Measurements from ENCODE around the gene ZSCAN9.

The ZSCAN9 gene

DNA sequence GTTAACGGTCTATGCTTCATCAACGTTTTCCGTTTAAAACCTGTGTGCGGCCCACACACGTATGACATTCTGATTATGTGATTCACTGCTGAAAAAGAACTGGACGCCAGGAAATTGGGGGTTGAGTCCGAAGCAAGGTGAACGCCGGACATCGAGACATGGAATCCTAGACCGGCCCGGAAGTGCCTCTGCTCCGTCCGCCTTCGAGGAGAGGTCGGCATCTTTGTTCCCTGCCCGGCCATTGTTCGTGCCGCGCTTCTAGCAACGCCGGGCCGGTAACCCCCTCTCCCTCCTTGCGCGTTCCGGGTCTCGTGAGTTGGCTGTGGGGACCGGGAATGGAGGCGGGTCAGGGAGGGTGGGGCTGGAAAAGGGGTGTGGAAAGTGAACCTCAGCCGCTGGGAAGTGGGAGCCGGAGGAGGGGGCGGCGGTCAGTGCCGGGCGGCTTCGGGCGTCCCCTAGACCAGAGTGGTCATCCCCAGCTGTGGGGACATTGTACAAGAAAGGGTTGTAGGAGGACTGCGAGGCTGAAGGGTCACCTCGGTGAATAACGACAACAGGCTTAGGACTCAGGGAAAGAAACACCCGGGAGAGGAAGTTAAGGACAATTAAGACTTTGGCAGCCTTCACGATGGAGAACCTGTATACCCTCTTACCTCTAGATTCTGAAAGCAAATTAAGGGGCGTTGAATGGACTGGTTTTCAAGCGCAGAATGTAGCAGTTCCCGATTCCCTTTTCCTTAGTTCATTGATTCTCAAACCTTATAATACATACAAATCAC is at the start of gene ZSCAN9:
TSS of gene ZSCAN9 (plus strand) at position 220 of the 779 bp plus-strand sequence. CDS start 1,810 bp downstream, outside the sequence.
- DNase-seq (ENCODE audit: low read depth), result peak; percentile 78
- peak within 1 kb of the TSS; percentile 72 for H3K4me3 ChIP-seq (ENCODE audit: low read depth, low read length)
- in situ Hi-C loops (cut with HindIII; ENCODE audit: low sequenced_read_pairs), result no loop called here
- TF ChIP-seq CTCF (IDR thresholded peaks at IDR 0.05; ENCODE audit: low read depth, low read length, missing control alignments), result no peak

DNA sequence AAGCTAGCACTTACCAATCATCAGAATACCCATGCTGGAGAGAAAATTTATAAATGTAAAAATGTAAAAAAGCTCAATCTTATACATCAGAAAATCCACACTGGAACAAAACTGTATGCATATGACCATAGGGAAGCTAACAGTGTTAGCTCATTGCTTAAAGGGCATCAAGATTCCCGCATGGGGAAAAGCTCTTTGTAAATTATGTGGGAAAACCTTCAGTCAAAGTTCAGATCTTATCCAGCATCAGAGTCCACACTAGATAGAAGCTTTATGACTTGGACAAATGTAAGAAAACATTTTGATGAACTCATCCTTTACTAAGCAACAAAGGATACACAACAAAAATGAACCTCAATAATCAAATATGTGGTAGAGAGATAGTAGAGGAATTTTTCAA is 48.7 kb upstream of the ZSCAN9 start:
- H3K4me3 ChIP-seq (ENCODE audit: low read depth, low read length), result no peak overlapping the region
- in situ Hi-C loops (cut with HindIII; ENCODE audit: low sequenced_read_pairs), result no loop called here
- no peak for DNase-seq (ENCODE audit: low read depth)
- TF ChIP-seq CTCF (IDR thresholded peaks at IDR 0.05; ENCODE audit: low read depth, low read length, missing control alignments), result no peak

DNA sequence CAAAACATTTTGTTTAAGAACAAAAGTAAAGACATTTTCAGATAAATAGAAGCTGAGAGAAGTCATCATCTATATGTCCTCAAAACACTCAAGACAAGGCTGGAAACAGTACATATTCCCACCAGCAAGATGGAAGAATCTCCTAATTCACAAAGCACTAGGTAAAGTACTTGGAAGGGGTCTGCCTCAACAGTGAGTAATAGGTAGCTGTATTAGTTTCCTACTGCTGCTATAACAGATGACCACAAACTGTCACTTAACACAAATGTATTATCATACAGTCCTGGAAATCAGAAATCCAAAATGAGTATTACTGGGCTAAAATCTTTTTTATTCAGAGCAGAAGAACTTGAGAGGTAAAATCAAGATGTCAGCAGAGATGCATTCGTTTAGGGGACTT is 42.8 kb upstream of the ZSCAN9 start:
- in situ Hi-C loops (cut with HindIII; ENCODE audit: low sequenced_read_pairs), result no loop called here
- H3K4me3 ChIP-seq (ENCODE audit: low read depth, low read length), result no peak overlapping the region
- TF ChIP-seq CTCF (IDR thresholded peaks at IDR 0.05; ENCODE audit: low read depth, low read length, missing control alignments), result no peak
- no peak for DNase-seq (ENCODE audit: low read depth)

DNA sequence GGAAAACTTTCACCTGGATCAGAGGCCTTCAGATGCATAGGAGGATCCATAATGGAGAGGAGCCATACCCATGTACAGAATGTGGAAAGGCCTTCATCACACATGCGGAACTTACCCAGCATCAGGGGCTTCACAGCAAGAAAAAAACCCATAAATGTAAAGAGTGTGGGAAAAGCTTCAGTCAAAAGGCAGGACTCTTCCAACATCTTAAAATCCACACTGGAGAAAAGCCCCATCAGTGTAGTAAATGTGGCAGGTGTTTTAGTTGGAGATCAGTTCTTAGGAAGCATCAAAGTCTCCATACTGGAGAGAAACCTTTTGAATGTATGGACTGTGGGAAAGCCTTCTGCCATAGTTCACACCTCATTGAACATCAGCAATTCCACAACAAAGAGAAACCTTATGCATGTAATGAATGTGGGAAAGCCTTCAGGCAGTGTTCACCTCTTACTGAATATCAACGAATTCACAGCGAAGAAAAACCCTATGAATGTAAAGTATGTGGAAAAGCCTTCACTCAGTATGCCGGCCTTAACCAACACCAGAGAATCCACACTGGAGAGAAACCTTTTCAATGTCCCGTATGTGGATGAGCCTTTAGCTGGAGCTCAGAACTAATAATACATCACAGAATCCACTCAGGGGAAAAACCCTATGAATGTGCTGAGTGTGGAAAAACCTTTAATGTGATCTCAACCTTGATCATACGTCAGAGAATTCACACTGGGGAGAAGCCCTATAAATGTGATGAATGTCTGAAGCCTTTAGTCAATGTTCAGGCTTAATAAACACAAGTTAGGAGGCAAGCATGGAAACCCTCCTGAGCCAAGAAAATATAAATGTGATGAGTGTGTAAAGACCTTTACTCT is 36.7 kb upstream of the ZSCAN9 start:
- DNase-seq (ENCODE audit: low read depth), result no peak
- no peak for TF ChIP-seq CTCF (IDR thresholded peaks at IDR 0.05; ENCODE audit: low read depth, low read length, missing control alignments)
- in situ Hi-C loops (cut with HindIII; ENCODE audit: low sequenced_read_pairs), result no loop called here
- H3K4me3 ChIP-seq (ENCODE audit: low read depth, low read length), result no peak overlapping the region

DNA sequence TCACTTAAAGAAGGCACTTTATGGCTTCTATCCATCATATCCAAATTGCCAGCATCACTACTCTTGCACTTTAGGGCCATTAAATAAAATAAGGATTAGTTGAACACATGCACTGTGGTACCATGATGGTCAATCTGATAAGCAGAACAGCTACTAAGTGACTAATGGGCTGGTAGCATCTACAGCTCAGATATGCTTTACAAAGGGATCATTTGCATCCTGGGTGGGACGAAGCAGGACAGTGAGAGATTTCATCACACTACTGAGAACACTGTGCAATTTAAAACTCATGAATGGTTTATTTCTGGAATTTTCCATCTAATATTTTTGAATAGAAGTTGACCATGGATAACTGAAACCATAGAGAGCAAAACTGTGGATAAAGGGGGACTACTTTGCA is 25.1 kb upstream of the ZSCAN9 start:
- DNase-seq (ENCODE audit: low read depth), result no peak
- no peak overlapping the region for H3K4me3 ChIP-seq (ENCODE audit: low read depth, low read length)
- TF ChIP-seq CTCF (IDR thresholded peaks at IDR 0.05; ENCODE audit: low read depth, low read length, missing control alignments), result no peak
- in situ Hi-C loops (cut with HindIII; ENCODE audit: low sequenced_read_pairs), result no loop called here

DNA sequence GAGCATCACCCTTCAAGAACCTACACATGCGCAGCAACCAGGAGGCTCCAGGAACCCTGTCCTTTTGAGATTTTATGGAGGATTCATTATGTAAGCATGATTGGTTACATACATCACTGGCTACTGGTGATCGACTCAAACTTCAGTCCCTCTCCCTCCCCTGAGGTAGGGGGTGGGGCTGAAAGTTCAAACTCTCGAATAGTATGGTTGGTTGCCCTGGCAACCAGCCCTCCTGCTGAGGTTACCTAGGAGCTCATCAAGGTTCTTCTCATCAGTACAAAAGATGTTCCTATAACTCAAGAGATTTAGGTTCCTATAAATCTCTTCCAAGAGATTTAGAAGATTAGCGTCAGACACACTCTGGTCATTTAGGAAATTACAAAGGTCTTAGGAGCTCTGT is 21.9 kb upstream of the ZSCAN9 start:
- H3K4me3 ChIP-seq (ENCODE audit: low read depth, low read length), result no peak overlapping the region
- in situ Hi-C loops (cut with HindIII; ENCODE audit: low sequenced_read_pairs), result no loop called here
- no peak for TF ChIP-seq CTCF (IDR thresholded peaks at IDR 0.05; ENCODE audit: low read depth, low read length, missing control alignments)
- no peak for DNase-seq (ENCODE audit: low read depth)

All from astrocyte of the cerebellum (primary cell).